DMS 273 treated with DMSO at 0.1 percent for 48 hours (cell line): ENCODE data around the gene RNF183.

Experiments
- DNase-seq: peaks from one replicate; lab custom pipeline; 2025; lab: John Stamatoyannopoulos, UW

RNF183 gene, protein sequence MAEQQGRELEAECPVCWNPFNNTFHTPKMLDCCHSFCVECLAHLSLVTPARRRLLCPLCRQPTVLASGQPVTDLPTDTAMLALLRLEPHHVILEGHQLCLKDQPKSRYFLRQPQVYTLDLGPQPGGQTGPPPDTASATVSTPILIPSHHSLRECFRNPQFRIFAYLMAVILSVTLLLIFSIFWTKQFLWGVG

DNA sequence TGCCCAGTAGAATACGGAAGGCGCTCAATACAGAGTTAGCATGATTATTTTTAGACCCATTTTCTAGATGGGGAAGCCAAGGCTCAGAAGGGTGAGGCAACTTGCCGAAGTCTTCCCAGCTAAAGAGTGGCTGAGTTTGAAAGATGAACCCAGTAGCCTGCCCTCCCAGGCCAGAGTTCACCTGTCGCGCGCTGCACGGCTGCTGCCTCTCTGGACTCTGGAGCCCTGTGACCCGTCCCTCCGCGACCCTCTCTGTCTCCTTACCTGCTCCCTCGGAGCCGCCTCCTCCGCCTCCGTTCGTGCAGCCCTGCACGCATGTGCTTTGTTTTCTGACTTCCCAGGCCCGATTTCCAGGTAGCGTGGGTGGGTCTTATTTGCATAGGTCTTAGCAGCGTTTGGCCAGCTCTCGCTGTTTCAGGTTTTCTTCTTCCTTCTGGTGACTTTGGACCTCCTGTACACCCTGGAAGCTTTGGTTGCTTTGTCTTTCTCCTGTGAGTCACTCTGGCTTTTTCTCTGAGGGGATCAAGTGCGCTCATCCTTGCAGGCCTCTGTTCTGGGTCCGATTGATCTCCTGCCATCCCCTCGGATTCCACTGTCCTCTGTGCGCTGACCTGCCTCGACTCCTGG lies at the start of gene RNF183:
Gene RNF183 (minus strand): TSS at position 585 of the 627 bp plus-strand sequence. CDS start 5,192 bp downstream, outside the sequence.
- DNase-seq = no peak

DNA sequence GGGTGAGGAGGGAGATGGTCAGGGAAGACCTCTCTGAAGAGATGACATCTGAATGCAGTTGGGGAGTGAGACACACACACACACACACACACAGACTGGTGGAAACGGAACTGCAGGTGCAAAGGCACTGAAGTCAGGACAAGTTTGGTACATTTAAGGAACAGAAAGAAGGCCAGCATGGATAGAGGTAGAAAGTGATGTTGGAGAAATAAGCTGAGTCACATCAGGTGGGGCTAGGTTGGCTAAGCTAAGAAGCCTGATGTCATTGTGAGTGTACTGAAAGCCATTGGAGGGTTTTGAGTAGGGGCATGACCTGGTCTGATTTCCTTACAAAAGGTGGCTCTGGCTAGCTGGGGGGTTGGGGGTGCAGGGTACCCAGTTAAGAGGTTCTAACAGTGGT lies 49.2 kb upstream of the RNF183 start:
- no peak for DNase-seq

DNA sequence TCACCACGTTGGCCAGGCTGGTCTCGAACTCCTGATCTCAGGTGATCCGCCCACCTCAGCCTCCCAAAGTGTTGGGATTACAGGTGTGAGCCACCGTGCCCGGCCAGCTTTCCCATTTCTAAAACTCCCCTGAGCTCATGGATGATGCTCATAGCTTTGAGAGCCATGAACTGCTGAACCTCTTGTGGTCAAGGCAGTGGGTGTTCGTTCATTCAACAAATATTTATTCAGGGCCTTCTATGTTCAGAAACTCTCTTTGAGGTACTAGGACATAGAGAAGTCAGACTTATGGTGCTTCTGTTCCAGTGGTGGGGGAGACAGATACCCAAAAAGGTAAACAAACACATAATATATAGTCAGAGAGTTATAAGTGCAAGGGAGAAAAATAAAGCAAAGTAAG lies 48.8 kb upstream of the RNF183 start:
- DNase-seq = no peak

DNA sequence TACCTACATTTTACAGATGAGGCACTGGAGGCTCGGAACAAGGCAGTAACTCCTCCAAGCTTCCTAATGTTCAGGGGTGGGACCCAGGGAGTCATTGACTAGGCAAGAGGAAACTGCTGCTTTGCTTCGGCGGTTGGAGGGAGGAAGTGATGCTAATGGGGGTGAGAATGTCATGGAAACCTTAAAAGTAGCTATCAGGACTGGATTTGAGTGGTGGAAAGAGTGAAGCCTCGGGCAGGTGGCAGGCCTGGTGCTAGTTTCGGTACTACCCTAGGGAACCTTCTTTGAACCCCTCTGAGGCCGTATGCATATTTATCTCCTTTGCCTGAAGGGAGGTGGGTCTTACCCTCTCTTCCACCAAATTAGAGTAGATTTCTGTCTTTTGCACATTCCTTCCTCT lies 47.8 kb upstream of the RNF183 start:
- no peak for DNase-seq

DNA sequence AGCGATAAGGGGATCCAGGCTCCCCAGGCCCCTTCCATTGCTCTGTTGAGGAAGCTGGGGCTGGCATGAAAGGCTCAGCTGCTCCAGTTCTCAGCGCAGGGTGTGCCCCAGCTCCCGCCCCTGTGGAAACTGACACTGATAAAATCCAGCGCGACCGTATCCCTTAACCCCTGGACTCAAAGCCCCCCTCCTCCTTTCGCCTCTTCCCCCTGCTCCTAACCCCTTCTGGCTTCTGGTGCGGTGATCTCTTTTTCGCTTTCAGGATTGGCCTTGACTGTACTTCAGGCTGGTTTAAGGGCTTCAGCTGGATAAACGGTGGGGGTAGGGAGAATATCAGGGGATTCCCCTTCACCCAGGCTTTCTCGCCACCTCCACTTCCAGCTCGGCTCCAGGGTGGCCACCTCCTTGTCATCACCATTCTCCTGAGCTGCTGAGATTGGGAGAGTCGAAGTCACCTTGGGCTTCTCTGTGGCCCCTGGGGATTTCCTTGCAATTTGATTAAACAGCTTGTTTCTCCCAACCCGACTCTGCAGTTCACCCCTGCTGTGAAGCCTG lies 47.0 kb upstream of the RNF183 start:
- DNase-seq = no peak

DNA sequence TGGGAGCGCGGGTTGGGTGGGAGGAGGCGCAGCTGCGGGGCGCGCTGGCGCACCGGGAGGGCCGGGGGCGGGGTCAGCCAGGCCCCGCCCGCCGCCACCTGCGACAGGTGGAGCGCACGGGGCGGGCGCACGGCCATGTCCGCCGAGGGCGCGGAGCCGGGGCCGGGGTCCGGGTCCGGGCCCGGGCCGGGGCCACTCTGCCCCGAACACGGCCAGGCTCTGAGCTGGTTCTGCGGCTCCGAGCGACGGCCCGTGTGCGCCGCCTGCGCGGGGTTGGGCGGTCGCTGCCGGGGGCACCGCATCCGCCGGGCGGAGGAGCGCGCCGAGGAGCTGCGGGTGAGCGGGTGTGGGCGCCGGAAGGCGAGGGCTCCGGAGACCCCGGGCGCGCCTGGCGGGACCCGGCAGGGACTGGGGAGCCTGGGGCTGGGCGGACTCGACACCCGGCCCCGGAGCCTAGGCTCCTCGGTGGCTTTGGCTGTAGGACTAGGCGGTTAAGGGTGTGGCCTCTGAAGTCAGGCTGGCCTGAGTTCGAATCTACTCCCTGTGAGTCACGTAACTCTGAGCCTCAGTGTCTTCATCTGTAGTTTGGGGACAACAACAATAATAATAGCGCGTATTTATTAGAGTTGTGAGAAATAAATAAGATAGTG lies 46.4 kb upstream of the RNF183 start, which contains the start of gene BSPRY:
Gene BSPRY (plus strand): TSS at position 97 of the 650 bp plus-strand sequence. CDS start 39 bp downstream, at position 136.
- no peak for DNase-seq

DNA sequence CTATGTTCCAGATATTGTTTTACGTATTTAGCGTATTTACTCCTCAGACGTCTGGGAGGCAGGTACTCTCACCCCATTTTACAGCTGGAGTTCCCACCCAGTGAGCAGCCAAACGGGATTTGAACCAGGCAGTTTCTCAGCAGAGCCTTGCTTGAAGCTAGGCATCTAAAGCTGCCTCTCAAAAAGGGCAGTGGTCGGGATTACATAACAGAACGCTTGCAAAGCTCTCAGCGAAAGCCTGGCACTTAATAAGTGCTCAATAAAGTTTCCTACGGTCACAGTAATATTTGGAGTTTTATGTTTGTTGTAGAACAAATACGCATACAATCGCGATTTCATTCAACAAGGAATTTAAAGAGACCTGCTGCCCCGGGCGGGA lies 45.9 kb upstream of the RNF183 start:
- no peak for DNase-seq

DNA sequence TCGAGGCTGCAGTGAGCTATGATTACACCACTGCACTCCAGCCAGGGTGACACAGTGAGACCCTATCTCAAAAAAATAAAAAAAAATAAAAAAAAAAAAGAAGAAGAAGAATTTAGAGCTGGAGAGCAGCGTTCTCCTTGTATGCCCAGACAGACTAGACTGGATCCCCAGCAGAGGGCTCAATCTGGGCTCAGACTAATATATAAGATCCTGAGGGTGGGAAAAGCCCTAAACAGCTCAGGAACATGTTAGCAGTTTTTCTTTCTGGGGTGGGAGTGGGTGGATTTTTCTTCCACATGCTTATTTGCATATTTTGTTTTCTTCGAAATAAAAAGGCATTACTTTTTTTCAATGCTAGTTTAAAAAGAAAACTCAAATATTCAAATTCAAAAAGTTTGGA lies 45.3 kb upstream of the RNF183 start:
- DNase-seq = no peak

DNA sequence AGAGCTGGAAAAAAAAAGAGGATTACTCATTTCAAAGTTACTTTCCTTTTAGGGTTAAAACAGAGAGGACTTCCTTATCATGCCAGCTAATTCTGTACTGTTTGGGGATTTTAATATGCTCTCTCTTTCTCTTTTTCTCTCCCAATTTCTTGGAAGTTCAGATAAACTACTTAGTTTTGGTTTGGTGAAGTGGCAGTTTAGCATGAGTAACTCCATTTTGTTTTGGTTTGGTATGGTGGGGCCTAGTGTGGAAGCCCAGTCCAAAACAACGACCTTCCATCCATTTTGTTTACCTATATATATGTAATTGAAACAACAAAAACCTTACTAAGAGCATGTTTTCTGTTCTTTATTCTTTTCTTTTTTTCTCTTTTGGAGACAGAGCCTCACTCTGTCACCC lies 42.5 kb upstream of the RNF183 start:
- DNase-seq = no peak

DNA sequence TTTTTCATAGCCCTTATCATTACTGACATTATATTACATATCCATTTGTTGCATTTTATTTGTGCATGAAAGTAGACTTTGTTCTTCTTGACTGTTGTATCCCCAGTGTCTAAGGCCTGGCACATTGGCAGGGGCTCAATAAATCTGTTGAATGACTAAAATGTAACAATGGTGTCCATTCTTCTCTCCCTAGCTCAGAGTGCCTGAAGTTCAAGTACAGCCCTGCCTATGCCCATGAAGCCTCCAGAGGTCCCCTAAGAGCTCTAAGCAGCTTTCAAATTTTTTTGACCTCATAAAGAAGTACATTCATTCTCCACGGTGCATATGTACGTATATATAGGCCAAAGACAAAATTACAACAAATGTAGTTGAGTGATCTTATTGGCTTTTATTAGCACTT lies 42.0 kb upstream of the RNF183 start:
- no peak for DNase-seq

DNA sequence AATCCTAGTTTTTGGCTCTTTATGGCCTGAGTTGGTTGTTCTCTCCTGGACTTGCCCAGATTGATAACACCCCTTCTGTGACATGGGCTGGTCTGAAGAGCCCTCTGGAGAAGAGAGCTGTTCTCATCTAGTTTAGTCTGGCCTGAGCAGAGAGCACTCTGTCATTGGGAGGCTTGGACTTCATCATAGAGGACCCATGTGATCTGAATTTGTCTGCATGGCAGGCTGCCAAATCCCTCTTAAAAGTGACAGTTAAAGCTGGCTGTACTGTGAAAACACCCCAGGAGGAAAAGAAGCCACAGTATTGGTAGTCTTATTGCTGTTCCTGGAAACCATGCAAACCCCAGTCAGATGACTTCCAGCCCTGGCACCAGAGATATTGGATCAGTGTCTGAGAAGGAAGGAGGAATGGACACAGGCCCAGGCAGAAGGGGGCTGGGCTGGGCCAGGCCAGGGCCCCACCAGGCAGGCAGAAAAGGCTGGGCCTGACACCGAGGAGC lies 40.6 kb upstream of the RNF183 start:
- DNase-seq = no peak

DNA sequence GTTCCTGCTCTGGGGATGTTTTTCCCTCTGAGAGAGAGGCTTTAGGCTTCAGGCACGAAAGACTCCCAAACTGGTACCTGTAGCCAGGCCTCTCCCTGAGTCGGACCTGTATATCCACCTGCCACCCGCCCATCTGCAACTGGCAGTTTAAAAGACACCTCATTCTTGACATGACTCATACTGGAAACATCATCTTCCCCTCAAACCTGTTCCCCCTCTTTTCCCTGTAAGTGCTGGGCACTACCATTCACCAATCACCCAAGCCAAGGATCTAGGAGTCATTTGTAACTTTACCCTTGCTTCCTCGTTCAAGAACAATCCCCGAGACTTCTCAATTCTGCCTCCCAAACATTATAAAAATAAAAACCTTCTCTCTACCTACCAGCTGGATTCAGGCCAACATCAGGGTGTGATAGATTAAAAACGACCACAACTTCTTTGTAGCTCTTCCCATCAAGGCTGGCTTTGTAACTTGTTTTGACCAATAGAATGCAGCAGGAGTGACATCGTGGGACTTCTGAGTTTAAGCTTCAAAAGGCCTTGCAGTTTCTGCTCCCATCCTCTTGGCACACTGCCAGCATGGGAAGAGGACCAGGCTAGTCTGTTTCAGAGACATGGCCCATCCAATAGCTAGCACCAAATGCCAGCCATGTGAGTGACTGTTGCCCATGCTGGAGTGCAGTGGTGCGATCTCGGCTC lies 38.7 kb upstream of the RNF183 start:
- DNase-seq = no peak

DNA sequence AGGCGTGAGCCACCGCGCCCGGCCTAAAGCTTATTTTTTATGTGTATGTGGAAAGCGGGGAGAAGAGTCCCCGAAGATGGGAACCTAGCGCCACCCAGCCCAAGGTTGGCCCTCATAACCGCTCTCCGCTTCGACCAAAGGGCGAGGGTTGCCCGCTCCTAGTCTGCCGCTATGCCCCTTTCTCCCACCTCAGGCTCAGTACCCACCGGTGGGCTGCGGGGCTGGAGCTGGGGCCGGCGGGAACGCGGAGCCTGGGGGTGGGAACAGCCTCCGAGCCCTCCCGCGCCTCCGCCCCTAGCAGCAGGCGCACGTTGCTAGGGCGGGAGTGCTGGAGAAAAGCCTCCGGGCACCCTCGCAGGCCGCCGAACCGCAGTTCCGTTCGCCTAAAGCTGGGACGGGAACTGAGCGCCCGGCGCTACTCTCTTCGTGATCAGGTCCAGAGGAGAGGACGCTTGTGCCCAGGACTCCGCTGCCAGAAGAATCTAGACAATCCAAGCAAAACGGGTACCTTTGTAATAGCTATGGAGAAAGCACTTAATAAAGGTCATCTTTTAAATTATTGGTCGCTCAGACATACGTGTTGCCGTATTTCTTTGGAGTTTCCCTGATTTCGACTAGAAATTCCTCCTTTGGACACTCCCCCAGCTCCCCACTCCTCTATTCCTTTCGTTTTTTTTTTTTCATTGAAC lies 37.0 kb upstream of the RNF183 start, which contains the start of gene WDR31:
Gene WDR31 (minus strand): TSS at position 265 of the 689 bp plus-strand sequence. CDS start 8,253 bp downstream, outside the sequence.
- peak; percentile 61 for DNase-seq

DNA sequence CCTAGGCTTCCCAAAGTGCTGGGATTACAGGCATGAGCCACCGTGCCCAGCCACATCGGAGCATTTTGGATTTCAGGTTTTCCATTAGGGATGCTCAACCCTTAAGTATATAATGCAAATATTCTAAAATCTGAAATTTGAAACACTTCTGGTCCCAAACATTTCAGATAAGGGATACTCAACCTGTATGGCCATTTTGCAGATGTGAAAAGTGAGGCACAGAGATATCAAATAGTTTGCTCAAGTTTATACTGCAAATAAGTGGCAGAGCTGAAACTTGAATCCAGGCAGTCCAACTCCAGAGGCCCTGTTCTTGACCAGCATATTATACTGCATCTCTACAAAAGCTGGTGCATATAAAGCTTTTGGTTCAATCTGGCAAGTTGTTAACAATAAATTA lies 34.5 kb upstream of the RNF183 start:
- DNase-seq = no peak

DNA sequence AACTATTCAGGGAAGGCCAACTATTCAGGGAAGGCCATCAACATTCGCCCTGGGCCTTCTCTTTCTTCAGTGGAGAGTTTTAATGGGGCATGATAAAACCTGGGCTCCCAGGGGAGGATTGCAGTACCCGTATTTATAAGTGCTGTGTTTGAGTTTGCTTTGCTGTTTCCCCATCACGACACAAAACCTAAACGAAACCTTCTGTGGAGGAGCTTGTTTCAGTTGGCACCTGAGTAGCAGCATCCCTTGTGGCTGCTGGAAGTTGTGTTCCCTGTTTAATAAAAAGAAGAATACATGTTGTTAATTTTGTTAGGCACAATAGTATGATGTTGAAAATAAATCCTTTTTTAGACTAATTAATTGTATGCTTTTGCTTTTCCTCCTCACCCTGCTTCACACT lies 28.6 kb upstream of the RNF183 start:
- DNase-seq = no peak

DNA sequence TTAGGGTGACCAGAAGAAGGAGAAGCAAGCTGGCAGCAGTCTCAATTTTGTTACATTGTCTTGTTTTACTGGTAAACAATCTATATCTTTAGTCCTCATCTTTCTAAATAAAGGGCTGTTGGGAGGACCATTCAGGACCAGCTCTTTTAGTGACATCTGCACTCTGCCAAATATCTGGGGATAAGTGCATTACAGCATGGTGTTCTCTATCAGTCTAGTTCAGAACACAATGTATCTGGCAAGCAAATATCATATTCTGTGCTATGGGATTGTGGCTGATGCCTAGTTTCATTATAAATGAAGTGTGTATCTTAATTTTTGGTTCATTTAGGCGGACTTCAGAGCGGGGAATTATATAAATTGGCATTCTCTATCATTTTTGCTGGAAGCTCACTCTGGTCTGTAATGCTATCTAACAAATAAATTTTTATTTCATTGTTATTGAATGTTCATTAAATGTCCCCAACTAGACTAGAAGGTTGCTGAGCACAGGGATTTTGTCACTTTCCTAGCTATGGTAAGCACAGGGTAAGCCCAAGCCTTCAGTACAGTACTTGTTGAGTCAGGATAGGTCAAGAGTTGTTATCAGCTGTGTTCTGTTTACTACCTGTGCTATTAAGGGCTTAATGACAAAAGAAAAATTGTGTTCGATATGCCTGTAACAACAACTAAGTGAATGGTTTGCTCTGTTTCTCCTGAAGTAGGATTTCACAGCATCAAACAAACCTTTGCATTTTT lies 25.0 kb upstream of the RNF183 start:
- no peak for DNase-seq

DNA sequence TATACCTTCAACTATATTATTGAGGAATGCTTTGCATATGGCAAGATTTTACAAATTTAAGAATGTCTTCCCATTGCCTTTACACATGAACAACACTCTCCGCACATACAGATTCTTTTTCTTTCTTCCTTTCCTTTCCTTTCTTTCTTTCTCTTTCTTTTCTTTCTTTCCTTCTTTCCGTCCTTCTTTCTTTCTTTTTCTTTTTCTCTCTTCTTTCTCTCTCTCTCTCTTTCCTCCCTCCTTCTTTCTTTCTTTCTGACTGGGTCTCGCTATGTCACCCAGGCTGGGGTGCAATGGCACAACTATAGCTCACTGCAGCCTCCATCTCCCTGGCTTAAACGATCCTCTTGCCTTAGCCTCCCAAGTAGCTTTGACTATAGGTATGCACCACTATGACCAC lies 23.1 kb upstream of the RNF183 start:
- no peak for DNase-seq

DNA sequence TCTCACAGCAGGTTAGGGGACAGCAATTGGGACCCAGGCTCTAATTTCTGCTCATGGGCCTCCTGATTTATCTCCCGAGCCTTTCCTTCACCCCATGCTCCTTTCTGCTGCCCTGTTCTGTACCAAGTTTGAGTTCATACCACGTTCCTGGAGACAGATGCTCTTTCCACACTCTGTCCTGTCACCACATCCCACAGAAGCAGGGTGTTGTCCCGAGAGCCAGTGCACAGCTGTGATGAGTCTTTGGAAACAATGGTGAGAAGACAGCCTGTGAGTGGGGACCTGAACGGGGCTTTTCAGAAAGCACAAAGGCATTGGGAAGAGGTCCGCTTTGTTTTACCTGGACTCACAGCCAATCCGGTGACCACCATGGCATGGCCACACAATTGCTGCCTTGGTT lies 19.5 kb upstream of the RNF183 start:
- no peak for DNase-seq

DNA sequence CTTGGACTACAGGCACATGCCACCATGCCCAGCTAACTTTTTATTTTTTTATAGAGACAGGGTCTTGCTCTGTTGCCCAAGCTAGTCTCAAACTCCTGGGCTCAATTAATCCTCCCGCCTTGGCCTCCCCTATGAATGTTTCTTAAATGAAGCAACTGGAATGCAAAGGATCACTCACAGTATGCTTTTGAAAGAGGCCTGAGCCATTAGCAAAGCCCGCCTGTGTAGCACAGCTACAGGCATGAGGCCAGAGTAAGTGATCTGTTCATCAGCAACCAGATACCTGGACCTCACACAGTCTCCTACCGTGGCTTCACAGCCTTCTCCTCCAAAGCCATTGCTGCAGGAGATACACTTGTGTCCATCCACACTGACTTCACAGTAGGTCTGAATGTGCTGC lies 16.9 kb upstream of the RNF183 start:
- DNase-seq = no peak

DNA sequence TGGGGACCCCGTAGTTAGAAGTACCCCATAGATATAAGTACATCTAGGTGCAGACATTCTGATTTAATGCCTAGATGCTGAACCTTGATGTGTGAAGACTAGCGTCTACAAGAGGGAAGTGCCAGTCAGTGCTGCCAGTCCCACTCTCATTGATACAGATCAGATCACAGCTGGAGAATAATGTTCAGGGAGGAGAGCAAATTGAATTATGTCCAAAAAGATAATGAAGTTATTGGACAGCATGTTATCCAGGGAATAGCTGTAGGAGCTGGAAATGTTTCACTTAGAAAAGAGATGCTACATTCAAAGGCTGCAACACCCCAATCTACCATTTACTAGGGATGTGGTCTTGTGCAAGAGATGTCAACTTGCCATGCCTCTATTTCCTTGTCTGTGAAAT lies 15.9 kb upstream of the RNF183 start:
- no peak for DNase-seq

DNA sequence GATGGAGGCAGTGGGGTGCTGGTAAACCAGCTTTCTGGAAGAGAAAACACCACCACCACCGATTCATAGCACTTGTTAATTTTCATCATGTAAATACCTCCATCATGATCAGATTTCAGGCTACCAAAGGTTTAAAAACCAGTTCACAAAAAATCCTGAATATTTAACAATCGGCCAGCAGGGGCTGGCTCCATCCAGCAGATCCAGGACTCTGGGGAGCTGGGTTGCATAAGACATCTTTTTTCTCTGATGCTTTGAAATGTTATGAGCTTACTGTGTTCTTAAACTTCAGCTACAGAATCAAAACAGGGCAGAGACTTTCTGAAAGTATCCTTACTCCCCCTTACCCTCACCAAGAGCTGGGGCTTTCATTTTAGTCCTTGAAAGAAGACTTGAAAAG lies 14.6 kb upstream of the RNF183 start:
- DNase-seq = no peak
